HG03432 (cell line): Measurements from ENCODE around the gene UNC13A.

ENCODE experiments used
- ATAC-seq: cut with Tn5 transposase; IDR thresholded peaks from one replicate; pipeline ENCODE4 v1.9.1; 2021; ENCODE audit warnings: mild to moderate bottlenecking, moderate library complexity; ENCODE audit not compliant: unreplicated experiment

UNC13A gene

DNA sequence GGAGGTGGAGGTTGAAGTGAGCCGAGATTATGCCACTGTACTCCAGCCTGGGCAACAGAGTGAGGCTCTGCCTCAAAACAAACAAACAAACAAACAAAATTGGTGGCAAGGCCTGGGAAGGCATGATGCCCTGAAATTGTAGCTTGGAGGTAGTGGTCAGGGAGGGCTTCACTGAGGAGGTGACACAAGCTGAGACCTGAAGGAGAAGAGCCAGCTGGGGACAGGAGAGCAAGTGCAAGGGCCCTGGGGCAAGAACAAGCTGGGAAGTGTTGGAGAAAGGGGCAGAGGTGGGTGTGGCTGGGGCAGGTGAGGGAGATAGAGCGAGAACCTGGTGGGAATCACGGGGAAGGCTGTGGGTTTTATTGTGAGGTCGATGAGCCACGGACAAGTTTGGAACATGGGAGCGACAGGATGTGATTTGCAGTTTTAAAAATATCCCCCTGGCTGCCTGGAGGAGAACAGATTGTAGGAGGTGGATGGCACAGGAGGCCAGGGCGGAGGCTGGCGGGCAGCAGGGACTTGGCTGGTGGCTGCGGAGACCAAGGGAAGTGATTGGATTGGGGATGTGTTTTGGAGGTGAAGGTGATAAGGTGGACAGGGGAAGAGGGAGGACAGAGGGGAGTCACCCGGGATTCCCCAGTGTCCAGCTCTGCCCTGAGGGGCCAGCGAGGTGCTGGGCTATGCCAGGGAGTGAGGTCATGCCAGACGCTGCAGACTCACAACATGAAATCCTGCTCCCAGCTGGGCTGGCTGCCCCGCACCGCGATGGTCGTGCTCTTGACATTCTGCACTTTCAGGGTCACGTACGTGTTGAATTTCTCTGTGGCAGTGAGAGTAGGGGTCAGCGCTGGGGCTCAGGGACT lies 14.0 kb downstream of the UNC13A start:
- no peak for ATAC-seq

DNA sequence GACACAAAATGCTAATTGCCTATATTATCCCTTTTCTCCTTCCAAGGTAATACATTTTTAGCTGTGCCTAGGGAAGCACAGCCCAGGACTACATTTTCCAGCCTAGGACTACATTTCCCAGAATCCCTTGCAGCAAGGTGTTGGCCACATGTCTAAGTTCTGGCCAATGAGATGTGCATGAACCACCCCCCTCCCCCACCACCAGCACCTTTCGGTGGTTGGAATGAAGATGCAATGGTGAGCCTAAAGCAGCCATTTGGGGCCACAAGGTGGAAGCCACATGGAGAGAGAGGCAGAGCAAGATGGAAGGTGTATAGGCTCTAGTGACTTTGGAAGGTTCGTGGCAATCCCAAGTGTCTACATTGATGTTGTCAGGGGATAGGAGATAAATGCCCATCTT lies 16.2 kb downstream of the UNC13A start:
- no peak for ATAC-seq

DNA sequence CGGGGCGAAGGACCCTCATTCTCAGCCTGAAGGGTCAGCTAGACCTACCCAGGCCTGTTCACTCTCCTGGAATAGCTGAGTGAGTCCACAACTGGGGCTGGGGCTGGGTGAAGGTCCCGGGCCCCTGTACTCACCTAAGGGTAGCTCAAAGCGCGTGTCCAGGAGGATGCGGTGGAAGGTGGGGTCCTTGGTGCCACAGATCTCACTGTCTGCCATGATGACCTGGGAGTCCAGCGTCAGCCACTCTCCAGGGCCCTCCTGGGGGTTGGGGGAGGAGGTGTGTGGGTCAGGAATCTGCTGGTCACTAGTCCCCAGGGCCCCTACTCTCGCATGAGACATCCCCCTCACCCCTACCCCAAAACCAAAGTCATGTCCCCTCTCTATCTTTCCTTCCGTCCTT lies 18.7 kb downstream of the UNC13A start:
- ATAC-seq, result no peak

DNA sequence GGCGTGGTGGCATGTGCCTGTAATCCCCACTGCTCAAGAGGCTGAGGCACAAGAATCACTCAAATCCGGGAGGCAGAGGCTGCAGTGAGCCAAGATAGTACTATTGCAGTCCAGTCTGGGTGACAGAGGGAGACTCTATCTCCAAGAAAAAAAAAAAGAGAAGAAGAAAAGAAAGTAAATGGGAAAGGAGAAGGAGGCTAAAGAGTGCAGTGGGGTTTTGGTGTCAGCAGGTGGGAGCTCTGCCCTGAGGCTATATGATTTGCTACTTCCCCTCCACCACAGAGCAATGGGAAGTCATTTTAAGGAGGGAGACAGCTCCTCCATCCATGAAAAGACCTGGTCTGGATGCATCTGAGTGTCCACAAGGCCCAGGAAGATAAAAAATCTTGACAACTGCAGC lies 23.1 kb downstream of the UNC13A start:
- no peak for ATAC-seq

- ATAC-seq, result no peak
Measured at GRCh38 chr19:17659996-17660395, 28.2 kb downstream of the UNC13A start.

- ATAC-seq, result no peak
Measured at GRCh38 chr19:17658666-17659065, 29.5 kb downstream of the UNC13A start.

- ATAC-seq, result no peak
Measured at GRCh38 chr19:17658240-17658639, 29.9 kb downstream of the UNC13A start.

- ATAC-seq, result no peak
Measured at GRCh38 chr19:17656970-17657369, 31.2 kb downstream of the UNC13A start.

DNA sequence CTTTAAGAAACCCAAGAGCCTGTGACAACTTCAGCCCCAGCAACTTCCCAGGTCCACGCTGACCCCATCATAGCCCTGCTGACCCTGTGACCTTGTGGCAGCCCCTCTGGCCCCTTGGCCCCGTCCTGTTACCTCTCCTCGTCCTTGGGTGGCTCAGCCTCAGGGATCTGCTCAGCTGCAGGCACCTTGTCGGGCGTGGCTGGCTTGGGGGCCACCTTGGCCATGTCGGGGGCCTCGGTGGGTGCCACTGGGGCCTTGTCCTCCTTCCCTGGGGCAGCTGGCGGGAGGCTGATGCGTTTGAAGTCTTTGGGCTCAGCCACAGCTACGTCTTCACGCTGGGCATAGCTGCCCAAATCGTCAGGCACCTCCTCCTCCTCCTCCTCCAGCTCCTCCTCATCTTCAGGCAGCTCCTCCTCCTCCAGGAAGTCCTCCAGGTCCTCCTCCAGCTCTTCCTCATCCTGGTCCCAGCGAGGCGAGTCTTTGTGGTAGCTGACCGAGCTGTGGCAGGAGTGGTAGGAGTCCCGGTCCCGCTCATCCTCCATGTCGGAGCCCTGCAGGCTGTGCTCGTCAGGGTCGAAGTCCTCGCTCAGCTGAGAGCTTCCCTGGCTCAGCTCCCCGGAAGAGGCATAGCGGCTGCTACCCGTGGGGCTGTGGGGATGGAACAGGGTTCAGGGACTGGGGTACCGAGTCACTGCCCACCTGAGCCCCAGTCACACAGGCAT lies 32.2 kb downstream of the UNC13A start:
- no peak for ATAC-seq

GRCh38 chr19:17654993-17655392 lies 33.2 kb downstream of the UNC13A start:
- no peak for ATAC-seq

DNA sequence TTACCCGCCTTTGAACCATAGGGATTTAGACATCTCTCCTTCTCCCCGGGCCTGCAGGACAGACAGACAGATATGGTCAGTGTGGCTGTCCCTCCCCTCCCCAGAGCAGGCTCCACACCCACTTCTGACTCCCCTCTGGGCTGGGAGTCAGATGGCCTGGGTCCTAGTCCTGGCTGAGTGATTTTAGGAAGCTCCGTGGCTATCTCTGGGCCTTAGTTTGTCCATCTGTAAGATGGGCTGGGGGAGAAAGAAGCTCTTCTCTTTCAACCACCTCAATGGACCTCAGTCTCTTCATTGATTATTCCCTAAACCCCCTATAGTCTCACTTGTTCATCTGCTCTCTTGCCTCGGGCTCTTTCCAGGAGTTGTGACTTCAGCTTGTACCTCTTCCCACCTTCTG lies 35.5 kb downstream of the UNC13A start:
- no peak for ATAC-seq

DNA sequence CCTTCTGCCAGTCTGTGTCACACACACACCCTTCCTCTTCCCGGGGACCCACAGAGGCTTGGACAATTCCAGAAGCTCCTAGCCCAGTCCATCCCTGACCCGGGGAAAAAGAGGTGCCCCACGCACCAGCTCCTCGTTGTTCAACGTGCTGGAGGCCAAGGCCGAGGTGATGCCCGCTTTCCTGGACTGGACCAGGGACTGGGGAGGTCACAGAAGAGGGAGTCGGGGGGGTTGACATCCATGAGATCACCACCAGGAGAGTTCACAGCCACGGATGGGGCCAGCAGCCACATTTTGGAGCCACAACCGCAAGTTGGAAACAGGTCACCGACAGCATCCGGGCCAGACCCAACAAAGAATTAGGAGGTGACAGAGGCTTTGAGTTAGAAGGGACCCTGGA lies 39.4 kb downstream of the UNC13A start:
- no peak for ATAC-seq

- no peak for ATAC-seq
Measured at GRCh38 chr19:17648097-17648660, 40.0 kb downstream of the UNC13A start.

DNA sequence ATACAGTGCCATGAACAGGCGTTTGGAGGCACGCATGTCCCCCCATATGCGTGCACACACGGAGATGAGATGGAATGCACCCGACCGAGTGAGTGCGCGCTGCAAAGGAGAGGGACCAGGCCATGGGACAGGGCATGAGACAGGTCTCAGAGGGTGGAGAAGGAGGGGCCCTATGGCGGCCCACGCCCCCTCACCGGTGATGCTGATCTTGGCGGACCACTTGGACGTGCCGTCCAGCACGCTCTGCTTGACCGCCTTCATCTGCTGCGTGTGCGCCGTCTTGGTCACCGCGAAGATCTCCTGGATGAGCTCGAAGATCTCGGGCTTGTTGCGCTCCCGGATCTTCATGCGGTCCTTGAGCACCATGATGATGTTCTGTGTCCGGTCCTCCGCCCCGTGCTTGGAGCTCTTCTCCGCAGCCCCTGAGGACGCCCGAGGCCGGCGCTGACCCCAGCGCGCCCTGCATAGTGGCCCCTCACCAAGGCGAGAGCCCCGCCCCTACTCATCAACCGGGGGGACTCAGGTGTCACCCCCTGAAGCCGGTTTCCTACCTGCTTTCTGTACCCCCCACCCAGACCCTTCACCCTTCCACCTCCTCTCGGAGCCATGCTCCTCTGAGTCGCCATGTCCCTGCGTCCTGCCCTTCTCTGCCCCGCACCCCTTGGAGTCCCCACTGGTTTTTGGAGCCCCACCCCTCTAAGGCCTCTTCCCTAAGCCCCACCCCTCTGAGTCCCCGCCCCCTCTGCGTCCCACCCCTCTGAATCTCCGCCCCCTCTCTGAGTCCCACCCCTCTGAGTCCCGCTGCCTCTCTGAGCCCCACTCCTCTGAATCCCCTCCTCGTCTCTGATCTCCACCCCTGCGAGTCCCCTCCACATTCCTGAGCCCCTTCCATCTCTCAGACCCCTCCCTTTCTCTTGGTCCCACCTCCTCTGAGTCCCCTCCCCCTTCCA lies 40.8 kb downstream of the UNC13A start:
- no peak for ATAC-seq

- ATAC-seq, result no peak
Measured at GRCh38 chr19:17646441-17646840, 41.7 kb downstream of the UNC13A start.

GRCh38 chr19:17645339-17645963 lies 42.7 kb downstream of the UNC13A start:
- ATAC-seq, result no peak

DNA sequence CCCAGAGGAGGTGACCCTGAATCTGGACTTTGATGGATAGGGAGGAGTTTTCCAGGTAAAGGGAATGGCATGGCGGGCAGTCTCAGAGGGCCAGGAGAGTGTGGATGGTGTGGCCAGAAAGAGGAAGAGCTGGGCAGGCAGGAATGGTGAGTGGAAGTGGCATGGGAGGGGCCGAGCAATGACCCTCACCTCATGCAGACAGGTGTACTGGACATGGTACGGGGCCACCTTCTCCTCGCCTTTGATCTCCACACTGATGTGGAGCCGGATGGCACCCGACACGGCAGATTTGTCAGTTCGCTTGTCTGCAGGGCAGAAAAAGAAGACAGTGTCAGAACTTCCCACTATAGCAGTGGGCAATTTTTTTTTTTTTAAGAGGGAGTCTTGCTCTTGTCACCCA lies 45.5 kb downstream of the UNC13A start:
- ATAC-seq, result no peak

DNA sequence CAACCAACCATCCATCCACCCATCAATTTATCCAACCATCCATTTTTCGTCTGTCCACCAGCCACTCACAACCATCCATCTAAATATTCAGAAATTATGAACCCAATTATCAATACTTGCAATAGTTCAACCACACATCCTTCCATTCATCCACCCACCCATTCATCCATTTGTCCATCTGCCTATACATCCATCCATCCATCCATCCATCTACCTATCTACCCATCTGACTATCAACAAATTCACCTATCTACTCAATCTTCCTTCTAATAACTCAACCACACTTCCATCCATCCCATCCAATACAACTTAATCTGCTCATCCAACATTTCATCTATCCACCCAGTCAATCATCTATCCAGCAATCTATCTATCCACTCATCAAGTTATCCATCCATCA lies 46.3 kb downstream of the UNC13A start:
- no peak for ATAC-seq

DNA sequence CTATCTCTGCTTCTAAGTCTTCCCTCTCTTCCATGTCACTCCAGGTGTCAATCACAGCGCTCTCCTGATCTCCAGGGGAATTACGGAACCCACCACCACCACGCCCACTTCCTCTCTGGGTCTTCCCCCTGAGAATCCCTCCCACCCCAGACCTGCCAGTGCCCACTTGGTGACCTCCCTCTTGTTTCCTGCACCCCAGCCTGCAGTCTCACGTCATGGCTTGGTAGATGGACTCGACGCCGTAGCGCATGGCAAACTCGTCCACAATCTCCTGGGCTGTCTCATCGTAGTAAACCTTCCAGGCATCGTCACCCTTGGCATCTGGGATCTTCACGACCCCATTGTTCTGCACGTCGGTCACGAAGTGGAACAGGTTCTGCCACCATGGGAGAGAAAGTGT lies 47.0 kb downstream of the UNC13A start:
- ATAC-seq, result no peak

DNA sequence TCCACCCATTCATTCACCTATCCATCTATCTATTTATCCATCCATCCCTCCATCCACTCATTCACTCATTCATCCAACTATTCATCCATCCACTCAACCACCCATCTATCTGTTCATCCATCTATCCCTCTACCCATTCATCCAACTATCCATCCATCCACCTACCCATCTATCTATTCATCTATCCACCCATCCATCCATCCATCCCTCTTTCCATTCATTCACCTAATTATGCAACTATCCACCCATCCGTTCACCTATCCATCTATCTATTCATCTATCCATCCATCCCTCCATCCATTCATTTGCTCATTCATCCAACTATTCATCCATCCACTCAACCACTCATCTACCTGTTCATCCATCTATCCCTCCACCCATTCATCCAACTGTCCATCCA lies 54.5 kb downstream of the UNC13A start:
- no peak for ATAC-seq
